ENCODE results near the gene MPPED2. TPM values are rescaled to one million over a fixed set of nuclear protein-coding genes. Genes with fewer than 3 reads are reported as not detected.

MPPED2 gene
- total RNA-seq, 1 experiment from 2014 or later, result 4.7 TPM

DNA sequence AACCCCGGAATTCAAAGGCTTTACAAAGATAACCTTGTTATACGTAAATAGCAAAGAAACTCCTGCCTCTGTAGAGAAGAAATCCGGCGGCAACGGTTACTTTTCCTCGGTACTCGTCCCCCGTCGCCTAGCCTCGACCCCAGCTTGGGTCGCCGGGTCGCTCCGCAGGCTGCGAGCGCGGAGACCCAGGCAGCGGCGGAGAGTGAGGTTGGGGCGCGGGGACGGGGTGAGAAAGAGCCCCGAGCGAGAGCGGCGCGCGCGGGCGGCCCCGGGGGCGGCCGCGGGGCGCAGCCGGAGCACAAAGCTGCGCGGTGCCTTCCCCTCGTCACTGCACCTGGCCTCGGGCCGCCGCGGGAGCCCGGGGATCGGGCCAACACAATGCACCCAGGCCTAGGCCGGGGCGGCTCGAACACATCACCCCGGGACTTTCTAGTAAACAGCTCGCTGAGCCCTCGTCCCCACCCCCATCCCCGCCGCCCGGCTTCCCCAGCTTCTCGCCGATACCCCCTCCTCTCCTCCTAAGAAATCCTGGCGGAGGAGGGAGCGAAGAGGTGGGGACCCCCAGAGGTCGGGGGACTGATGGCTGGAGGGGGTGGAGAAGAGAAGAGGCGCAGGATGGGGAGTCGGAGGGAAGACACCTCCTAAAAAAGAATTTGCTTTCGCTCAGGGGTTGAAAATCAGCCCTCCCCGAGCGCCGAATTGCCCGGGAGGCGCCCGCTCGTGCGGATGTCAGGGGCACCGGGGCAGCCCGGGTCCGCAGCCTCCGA, 845 bp downstream of the MPPED2 start:
- TF ChIP-seq, protein P1, sequence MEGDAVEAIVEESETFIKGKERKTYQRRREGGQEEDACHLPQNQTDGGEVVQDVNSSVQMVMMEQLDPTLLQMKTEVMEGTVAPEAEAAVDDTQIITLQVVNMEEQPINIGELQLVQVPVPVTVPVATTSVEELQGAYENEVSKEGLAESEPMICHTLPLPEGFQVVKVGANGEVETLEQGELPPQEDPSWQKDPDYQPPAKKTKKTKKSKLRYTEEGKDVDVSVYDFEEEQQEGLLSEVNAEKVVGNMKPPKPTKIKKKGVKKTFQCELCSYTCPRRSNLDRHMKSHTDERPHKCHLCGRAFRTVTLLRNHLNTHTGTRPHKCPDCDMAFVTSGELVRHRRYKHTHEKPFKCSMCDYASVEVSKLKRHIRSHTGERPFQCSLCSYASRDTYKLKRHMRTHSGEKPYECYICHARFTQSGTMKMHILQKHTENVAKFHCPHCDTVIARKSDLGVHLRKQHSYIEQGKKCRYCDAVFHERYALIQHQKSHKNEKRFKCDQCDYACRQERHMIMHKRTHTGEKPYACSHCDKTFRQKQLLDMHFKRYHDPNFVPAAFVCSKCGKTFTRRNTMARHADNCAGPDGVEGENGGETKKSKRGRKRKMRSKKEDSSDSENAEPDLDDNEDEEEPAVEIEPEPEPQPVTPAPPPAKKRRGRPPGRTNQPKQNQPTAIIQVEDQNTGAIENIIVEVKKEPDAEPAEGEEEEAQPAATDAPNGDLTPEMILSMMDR (conservative IDR thresholded peaks at IDR 0.05), result no peak
- Histone ChIP-seq H3T11ph (ENCODE audit: low read length) (no peak overlapping the region), H4K20me1 (ENCODE audit: control insufficient read depth, insufficient read depth, insufficient read length) (no peaks in the 10 kb centered on the region), H4K91ac (ENCODE audit: insufficient read length, low read depth, low read length) (no peak overlapping the region), H2AK5ac (ENCODE audit: insufficient read length, low read length) (no peak overlapping the region), H2BK5ac (ENCODE audit: insufficient read length, low read length) (no peak overlapping the region), H3K9me3 (ENCODE audit: control insufficient read depth, low read depth, low read length) (no peaks in the 10 kb centered on the region), H2AFZ (ENCODE audit: low read length) (no peak overlapping the region), H2BK15ac (ENCODE audit: low read depth, low read length) (no peak overlapping the region), H3K23ac (ENCODE audit: insufficient read length, low read depth, low read length) (no peak overlapping the region), H2BK120ac (ENCODE audit: low read depth, low read length, poor library complexity, severe bottlenecking) (no peak overlapping the region), H3K9ac (ENCODE audit: extremely low read depth, insufficient read length, low read length) (no peak overlapping the region), H3K27me3 (ENCODE audit: insufficient read depth, low read length) (peaks cover 7% of the 10 kb centered on the region; the same call in 1 of the 2 replicates), H4K8ac (replicated peaks; ENCODE audit: insufficient read length, low read depth, low read length) (no peak overlapping the region), H3K18ac (ENCODE audit: insufficient read length, low read depth, low read length) (no peak overlapping the region), H3K27ac (ENCODE audit: insufficient read length, low read depth, low read length) (no peak overlapping the region), H3K79me2 (ENCODE audit: insufficient read depth, low read length) (peaks cover 2% of the 10 kb centered on the region; the same call in 1 of the 2 replicates), H3K14ac (ENCODE audit: insufficient read depth, low read length) (no peak overlapping the region), H3K4me1 (ENCODE audit: insufficient read depth, low read length) (peaks cover 4% of the 10 kb centered on the region; the same call in 1 of the 2 replicates), H3K79me1 (ENCODE audit: insufficient read depth, low read depth, low read length, poor library complexity, severe bottlenecking) (no peaks in the 10 kb centered on the region), H3K4ac (ENCODE audit: low read depth, low read length) (no peak overlapping the region), H2BK20ac (ENCODE audit: low read depth, low read length, poor library complexity, severe bottlenecking) (no peak overlapping the region), H4K5ac (ENCODE audit: insufficient read length, low read depth, low read length) (no peak overlapping the region), H3K4me2 (ENCODE audit: insufficient read depth, insufficient read length, low read length) (peak overlapping the region; percentile 85), H3K23me2 (ENCODE audit: insufficient read length, low read depth, low read length, poor library complexity, severe bottlenecking) (peaks cover 21% of the 10 kb centered on the region), H3K56ac (ENCODE audit: insufficient read length, low read depth, low read length) (no peak overlapping the region), H2BK12ac (ENCODE audit: insufficient read length, low read depth, low read length) (peak overlapping the region; percentile 78)
- H3K36me3 Mint-ChIP-seq (ENCODE audit: insufficient read depth in 1 of 3, low read depth in 3 of 3), result no peaks in the 10 kb centered on the region; a peak in 1 of 7 replicates
- peak; percentile 51 for DNase-seq
- 0 out of 7 replicates have a peak overlapping the region, but pooled peaks of 1 of the 3 experiments have one; percentile 22 for H3K27ac Mint-ChIP-seq
- H3K27me3 Mint-ChIP-seq (ENCODE audit: low read depth), result peaks cover 64% of the 10 kb centered on the region
- no peaks in the 10 kb centered on the region; a peak in 1 of 5 replicates for H3K9me3 Mint-ChIP-seq
- H3K4me3 Mint-ChIP-seq, result peak overlapping the region; percentile 55 to 92
- H3K4me1 Mint-ChIP-seq, result peaks cover 19 to 29% of the 10 kb centered on the region in 2 experiments
- no CpG with 5 or more reads among the region's 74 CpGs for WGBS (ENCODE audit: extremely low coverage, insufficient read length, low lambda C conversion rate)

Measured in H9 (cell line).